K562 (cell line): Measurements from ENCODE around the gene MAP4. TPM values are rescaled to one million over a fixed set of nuclear protein-coding genes. Genes with fewer than 3 reads are reported as not detected.

ENCODE experiments used
- ATAC-seq: fragments of 200-7000 bp; cut with Tn5 transposase; 3 replicates; pipeline ENCODE4 v1.9.1; 2020; ENCODE audit warnings: moderate library complexity
- BruUV-seq: library from RNA; stranded (reverse); fragments of 400-500 nt; replicated peaks from 2 replicates; lab custom pipeline; 2021; lab: Mats Ljungman, UMichigan
- CTCF ChIA-PET: fragments of 300-600 bp; formaldehyde crosslinking; extraction: SDS; loops from one replicate; lab custom pipeline; 2021; ENCODE audit warnings: low intra/inter-chr PET ratio; lab: Yijun Ruan, JAX
- POLR2A ChIA-PET: fragments of 300-600, 350-650 bp; sonication (Branson Sonifier 250); formaldehyde crosslinking; extraction: SDS; loops from one replicate; lab custom pipeline; 2021; ENCODE audit warnings: antibody characterized with exemption, inconsistent platforms; lab: Yijun Ruan, JAX
- DNase-seq, 4 experiments: peaks; one replicate each; pipeline versions ENCODE4 v3.0.0 to v3.0.0-alpha.2; 2011 to 2018; ENCODE audit warnings: low spot score in 3 of 4, mixed read lengths in 3 of 4; ENCODE audit errors: extremely low read depth in 1 of 4
- FAIRE-seq: peaks from 2 replicates; lab custom pipeline; 2011; peaks lifted over from hg19 to GRCh38; lab: Jason Lieb, UNC
- H2AFZ ChIP-seq: 2 replicates; pipeline ENCODE4 v1.6.0; 2011; ENCODE audit warnings: low read depth, low read length, control low read depth, inconsistent platforms
- H3K27ac ChIP-seq: fragments of 200-600 bp; 3 replicates; pipeline ENCODE4 v1.8.0; 2011; ENCODE audit warnings: low read depth, mild to moderate bottlenecking, control low read depth, inconsistent platforms, low read length, moderate library complexity, mixed read lengths; ENCODE audit errors: extremely low read depth
- H3K27me3 ChIP-seq, 2 experiments: fragments of 300-600 bp in 1 of 2; 2 replicates in 1 of 2; 3 replicates in 1 of 2; pipeline versions ENCODE4 v1.6.0 to v1.8.0; 2011; ENCODE audit warnings: inconsistent platforms in 2 of 2, low read length in 2 of 2, mild to moderate bottlenecking in 1 of 2, mixed read lengths in 1 of 2, moderate library complexity in 1 of 2; ENCODE audit not compliant: control insufficient read depth in 2 of 2, insufficient read depth in 2 of 2
- H3K36me3 ChIP-seq: fragments of 300-600 bp; 3 replicates; pipeline ENCODE4 v1.8.0; 2011; ENCODE audit warnings: mild to moderate bottlenecking, low read length, inconsistent platforms; ENCODE audit not compliant: control insufficient read depth, insufficient read depth
- H3K4me1 ChIP-seq, 2 experiments: fragments of 200-600 bp in 1 of 2; replicated peaks in 1 of 2; 2 replicates in 1 of 2; 3 replicates in 1 of 2; pipeline versions ENCODE4 v1.5.1 to v1.8.0; 2011; ENCODE audit warnings: inconsistent platforms in 2 of 2, low read length in 2 of 2, mild to moderate bottlenecking in 1 of 2, mixed read lengths in 1 of 2, moderate library complexity in 1 of 2; ENCODE audit not compliant: control insufficient read depth in 2 of 2, insufficient read depth in 2 of 2
- H3K4me2 ChIP-seq: 2 replicates; pipeline ENCODE4 v1.6.1; 2011; ENCODE audit warnings: low read length, control low read depth, inconsistent platforms, mixed read lengths; ENCODE audit not compliant: insufficient read depth
- H3K4me3 ChIP-seq: fragments of 200-600 bp; sonication (generic), shearing (Covaris generic); 2 replicates; pipeline ENCODE4 v1.5.1; 2016; ENCODE audit warnings: control low read depth, inconsistent platforms
- H3K79me2 ChIP-seq: fragments of 200-600 bp; 3 replicates; pipeline ENCODE4 v1.8.0; 2011; ENCODE audit warnings: low read length, inconsistent platforms; ENCODE audit not compliant: control insufficient read depth, insufficient read depth
- H3K9ac ChIP-seq, 2 experiments: 2 replicates each; pipeline versions ENCODE4 v1.6.0 to v1.6.1; 2011; ENCODE audit warnings: low read depth in 2 of 2, low read length in 2 of 2, control low read depth in 1 of 2, inconsistent platforms in 1 of 2, mild to moderate bottlenecking in 1 of 2, mixed read lengths in 1 of 2; ENCODE audit not compliant: insufficient read depth in 1 of 2
- H3K9me1 ChIP-seq: one replicate; pipeline ENCODE4 v1.6.0; 2011; ENCODE audit warnings: inconsistent platforms, mild to moderate bottlenecking, low read length, moderate library complexity; ENCODE audit not compliant: control insufficient read depth, insufficient read depth
- H3K9me3 ChIP-seq: replicated peaks from 2 replicates; pipeline ENCODE4 v1.5.1; 2011; ENCODE audit warnings: low read depth, low read length, inconsistent platforms; ENCODE audit not compliant: control insufficient read depth, insufficient read depth
- H4K20me1 ChIP-seq: replicated peaks from 2 replicates; pipeline ENCODE4 v1.6.1; 2011; ENCODE audit warnings: low read length, inconsistent platforms, mixed read lengths; ENCODE audit not compliant: control insufficient read depth, insufficient read depth
- POLR2G ChIP-seq: fragments of 200-400 bp; formaldehyde crosslinking; IDR thresholded peaks from 2 replicates; pipeline ENCODE4 v1.6.1; 2017; ENCODE audit warnings: low read depth, mild to moderate bottlenecking, antibody characterized with exemption, low read length, moderate library complexity
- PTRF ChIP-seq: fragments of 450-650 bp; IDR thresholded peaks from 2 replicates; pipeline ENCODE4 v1.6.1; 2016; ENCODE audit warnings: mild to moderate bottlenecking, missing genetic modification characterization, missing compliant biosample characterization
- U2AF1 ChIP-seq: fragments of 200-400 bp; formaldehyde crosslinking; optimal IDR thresholded peaks from 2 replicates; pipeline ENCODE3; 2017; ENCODE audit warnings: mild to moderate bottlenecking, low read depth, low read length, moderate library complexity
- WGBS: fragments of 100-300 bp; shearing (Covaris generic); methylation state at CpG from one replicate; pipeline ENCODE4 v1.1.6; 2016; ENCODE audit warnings: low coverage, mixed read lengths; ENCODE audit not compliant: insufficient coverage; ENCODE audit errors: missing lambda C conversion rate; 5-methylcytosine and 5-hydroxymethylcytosine counted together
- in situ Hi-C: fragments of 300-500 bp; cut with MboI; formaldehyde crosslinking; loops from 4 replicates; pipeline ENCODE4 v1.15.0; 2018; ENCODE audit warnings: inconsistent platforms, mixed read lengths
- intact Hi-C: fragments of 100-400 bp; cut with micrococcal nuclease; formaldehyde crosslinking; loops from 2 replicates; pipeline ENCODE4 v1.14.2; 2022
- polyA plus RNA-seq, 8 experiments: library from polyadenylated mRNA; depleted of rRNA in 4 of 8; stranded (reverse) in 5 of 8; unstranded in 3 of 8; fragments of >200 nt; fragmentation: Nextera tagmentation in 2 of 8; fragmentation: Illumina TruSeq in 1 of 8; extraction: Ambion mirVana in 2 of 8; extraction: Trizol in 1 of 8; gene quantifications; 2 replicates each; pipeline versions ENCODE4 v1.2.1 to v1.2.3, GENCODE V29; 2011 to 2014; ENCODE audit warnings: inconsistent platforms in 1 of 8, missing spikeins in 1 of 8
- total RNA-seq, 7 experiments: library from RNA; depleted of rRNA in 6 of 7; stranded (reverse); fragments of >200 nt in 6 of 7; fragmentation: Illumina TruSeq in 2 of 7; extraction: Trizol in 2 of 7; gene quantifications; 2 replicates each; pipeline versions ENCODE4 v1.2.1 to v1.2.3, GENCODE V29; 2011 to 2021; ENCODE audit warnings: low replicate concordance in 1 of 7
- TF ChIP-seq, protein P1 (sequence below), 3 experiments: IDR thresholded peaks in 2 of 3; conservative IDR thresholded peaks in 1 of 3; 2 replicates each; pipeline ENCODE4 v1.5.1; 2011 to 2012; ENCODE audit warnings: low read length in 3 of 3, mild to moderate bottlenecking in 3 of 3, control low read depth in 2 of 3, improper control_type of control experiment in 1 of 3, inconsistent platforms in 1 of 3, low read depth in 1 of 3, mixed read lengths in 1 of 3, moderate library complexity in 1 of 3; ENCODE audit not compliant: insufficient read depth in 2 of 3
- TF ChIP-seq, protein P2 (sequence below): fragments of 200-800 bp; sonication (Bioruptor generic); IDR thresholded peaks from 2 replicates; pipeline ENCODE4 v1.6.1; 2016; ENCODE audit warnings: missing genetic modification characterization, missing compliant biosample characterization
- TF ChIP-seq, protein P3 (sequence below): sonication (generic); formaldehyde crosslinking; IDR thresholded peaks from 2 replicates; pipeline ENCODE4 v1.8.0; 2022; ENCODE audit warnings: missing genetic modification reagents, mild to moderate bottlenecking, moderate library complexity, borderline replicate concordance

Gene MAP4
- total and polyA plus RNA-seq, 9 of the 15 experiments (the other 6 are each of a cell fraction or from before 2014, with no cell fraction given), result 13.3 to 141 (median 36.8) TPM

DNA sequence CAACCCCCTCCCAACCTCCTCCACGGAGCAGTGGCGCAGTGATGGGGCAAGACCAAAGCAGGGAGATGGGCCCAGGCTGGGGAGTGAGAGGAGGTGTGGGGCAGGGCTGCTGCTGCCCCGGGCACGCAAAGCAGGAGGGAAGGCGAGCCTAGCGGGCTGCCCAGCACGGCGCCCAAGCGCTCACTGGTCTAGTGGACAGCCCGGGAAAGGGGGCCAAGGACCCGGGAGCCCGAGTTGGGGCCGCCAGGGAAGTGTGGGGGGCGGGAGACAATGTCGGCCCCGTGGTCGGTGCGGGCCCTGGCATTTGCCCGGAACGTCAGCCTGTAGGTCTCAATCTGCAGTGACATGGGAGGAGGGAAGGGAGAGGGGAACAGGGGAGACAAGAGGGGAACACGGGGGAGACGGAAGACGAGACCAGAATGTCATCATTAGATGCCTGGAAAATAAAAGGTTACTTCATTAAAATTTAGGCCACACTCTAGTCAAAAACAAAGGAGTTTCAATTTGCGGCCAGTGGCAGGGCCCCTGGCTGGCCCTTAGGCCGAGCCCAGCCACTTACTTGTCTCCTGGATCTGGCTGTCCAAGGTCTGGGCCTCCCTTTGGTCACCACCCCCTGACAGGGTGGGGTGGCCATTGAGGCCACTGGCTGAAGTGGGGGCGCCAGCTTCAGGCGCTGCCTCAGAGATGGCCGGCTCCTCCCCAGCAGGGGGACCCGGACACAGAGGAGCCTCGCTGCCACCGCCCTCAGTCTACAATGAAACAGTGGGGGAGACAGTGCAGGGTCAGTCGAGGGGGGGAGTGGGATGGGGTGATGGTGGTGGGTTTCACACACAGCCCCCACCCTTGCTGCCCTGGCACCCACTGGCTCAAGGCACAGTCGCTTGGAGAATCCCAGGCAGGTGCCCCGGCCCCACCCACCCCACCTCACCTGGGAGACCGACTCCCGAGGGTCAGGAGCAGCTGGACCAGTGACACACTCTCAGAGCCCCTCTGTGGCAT lies 163.3 kb downstream of the MAP4 start (continued):
- TF ChIP-seq, protein P1, sequence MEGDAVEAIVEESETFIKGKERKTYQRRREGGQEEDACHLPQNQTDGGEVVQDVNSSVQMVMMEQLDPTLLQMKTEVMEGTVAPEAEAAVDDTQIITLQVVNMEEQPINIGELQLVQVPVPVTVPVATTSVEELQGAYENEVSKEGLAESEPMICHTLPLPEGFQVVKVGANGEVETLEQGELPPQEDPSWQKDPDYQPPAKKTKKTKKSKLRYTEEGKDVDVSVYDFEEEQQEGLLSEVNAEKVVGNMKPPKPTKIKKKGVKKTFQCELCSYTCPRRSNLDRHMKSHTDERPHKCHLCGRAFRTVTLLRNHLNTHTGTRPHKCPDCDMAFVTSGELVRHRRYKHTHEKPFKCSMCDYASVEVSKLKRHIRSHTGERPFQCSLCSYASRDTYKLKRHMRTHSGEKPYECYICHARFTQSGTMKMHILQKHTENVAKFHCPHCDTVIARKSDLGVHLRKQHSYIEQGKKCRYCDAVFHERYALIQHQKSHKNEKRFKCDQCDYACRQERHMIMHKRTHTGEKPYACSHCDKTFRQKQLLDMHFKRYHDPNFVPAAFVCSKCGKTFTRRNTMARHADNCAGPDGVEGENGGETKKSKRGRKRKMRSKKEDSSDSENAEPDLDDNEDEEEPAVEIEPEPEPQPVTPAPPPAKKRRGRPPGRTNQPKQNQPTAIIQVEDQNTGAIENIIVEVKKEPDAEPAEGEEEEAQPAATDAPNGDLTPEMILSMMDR (IDR thresholded peaks at IDR 0.05 in 2 of 3, conservative IDR thresholded peaks at IDR 0.05 in 1 of 3; ENCODE audit: insufficient read depth in 2 of 3, low read depth in 1 of 3, low read length in 3 of 3), result peak in 2 of 3 experiments; percentile 29 to 66; a peak in 3 of 6 replicates
- TF ChIP-seq U2AF1 (no peak), POLR2G (peak; percentile 59; the same call in 1 of the 2 replicates)
- TF ChIP-seq, all 486 proteins: peak for 8

DNA sequence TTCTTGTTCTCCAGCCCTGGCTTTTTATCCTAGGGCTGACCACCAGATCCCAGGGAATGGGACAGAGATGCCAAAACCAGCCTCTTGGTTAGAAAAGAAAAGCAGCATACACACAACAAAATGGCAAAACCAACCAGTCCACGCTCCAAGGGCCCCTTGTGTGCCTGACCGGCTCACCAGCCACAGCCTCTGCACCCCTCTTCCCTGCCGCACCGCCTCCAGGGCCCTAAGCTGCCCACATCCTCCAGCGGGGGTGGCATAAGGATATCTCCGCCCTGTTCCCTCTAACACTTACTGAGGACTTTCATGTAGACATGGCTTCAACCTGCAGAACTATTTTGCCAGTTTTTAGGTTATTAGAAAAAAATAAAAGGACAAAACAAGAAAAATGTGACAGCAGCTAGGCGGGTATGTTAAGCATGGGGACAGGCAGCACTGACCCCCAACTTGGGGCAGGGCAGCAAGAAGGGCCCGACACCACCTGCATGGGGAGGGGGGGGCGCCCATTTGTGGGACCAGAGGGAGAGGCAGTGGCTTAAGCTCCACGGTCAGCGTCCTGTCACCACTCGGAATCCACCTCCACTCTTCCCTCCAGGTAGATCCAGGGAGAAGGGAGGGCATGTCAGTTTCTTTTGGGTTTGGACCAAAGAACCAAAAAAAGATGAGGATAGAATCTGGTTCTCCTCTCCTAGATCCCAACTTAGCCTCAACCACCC lies 164.2 kb downstream of the MAP4 start:
- Histone ChIP-seq H4K20me1 (peaks cover 17% of the 10 kb centered on the region), H3K9me3 (no peaks in the 10 kb centered on the region), H3K4me2 (no peak overlapping the region), H3K27me3 (no peaks in the 10 kb centered on the region), H3K9ac (peak overlapping the region in 1 of 2 experiments; percentile 18; a peak in 2 of 4 replicates), H3K36me3 (peaks cover 90% of the 10 kb centered on the region), H3K4me1 (peaks cover 0 to 24% of the 10 kb centered on the region in 2 experiments; a peak in 2 of 5 replicates), H3K79me2 (no peaks in the 10 kb centered on the region), H3K4me3 (no peak overlapping the region), H3K27ac (no peak overlapping the region), H3K9me1 (no peaks in the 10 kb centered on the region), H2AFZ (no peak overlapping the region)
- no peak for ATAC-seq
- ChIA-PET CTCF (interaction anchor here (0.7 kb wide), 1 partner anchor 9 kb away, joined by 3 read pairs; no protein-coding TSS in a partner anchor), POLR2A (interaction anchor here (0.7 to 1.4 kb wide), 5 partner anchors 14 to 298 kb away, joined by 3 to 5 read pairs (median 3); no protein-coding TSS in a partner anchor)
- TSS peak; percentile 74 for BruUV-seq
- in situ Hi-C loops, result no loop called here
- 86% methylated on average over 12 of the region's 12 CpGs for WGBS
- no peak for DNase-seq
- intact Hi-C loops, result loop anchor here (5.0 kb wide), 1 partner anchor 300 kb away; no protein-coding TSS in a partner anchor
- FAIRE-seq, result peak; percentile 11
- TF ChIP-seq, protein P2, sequence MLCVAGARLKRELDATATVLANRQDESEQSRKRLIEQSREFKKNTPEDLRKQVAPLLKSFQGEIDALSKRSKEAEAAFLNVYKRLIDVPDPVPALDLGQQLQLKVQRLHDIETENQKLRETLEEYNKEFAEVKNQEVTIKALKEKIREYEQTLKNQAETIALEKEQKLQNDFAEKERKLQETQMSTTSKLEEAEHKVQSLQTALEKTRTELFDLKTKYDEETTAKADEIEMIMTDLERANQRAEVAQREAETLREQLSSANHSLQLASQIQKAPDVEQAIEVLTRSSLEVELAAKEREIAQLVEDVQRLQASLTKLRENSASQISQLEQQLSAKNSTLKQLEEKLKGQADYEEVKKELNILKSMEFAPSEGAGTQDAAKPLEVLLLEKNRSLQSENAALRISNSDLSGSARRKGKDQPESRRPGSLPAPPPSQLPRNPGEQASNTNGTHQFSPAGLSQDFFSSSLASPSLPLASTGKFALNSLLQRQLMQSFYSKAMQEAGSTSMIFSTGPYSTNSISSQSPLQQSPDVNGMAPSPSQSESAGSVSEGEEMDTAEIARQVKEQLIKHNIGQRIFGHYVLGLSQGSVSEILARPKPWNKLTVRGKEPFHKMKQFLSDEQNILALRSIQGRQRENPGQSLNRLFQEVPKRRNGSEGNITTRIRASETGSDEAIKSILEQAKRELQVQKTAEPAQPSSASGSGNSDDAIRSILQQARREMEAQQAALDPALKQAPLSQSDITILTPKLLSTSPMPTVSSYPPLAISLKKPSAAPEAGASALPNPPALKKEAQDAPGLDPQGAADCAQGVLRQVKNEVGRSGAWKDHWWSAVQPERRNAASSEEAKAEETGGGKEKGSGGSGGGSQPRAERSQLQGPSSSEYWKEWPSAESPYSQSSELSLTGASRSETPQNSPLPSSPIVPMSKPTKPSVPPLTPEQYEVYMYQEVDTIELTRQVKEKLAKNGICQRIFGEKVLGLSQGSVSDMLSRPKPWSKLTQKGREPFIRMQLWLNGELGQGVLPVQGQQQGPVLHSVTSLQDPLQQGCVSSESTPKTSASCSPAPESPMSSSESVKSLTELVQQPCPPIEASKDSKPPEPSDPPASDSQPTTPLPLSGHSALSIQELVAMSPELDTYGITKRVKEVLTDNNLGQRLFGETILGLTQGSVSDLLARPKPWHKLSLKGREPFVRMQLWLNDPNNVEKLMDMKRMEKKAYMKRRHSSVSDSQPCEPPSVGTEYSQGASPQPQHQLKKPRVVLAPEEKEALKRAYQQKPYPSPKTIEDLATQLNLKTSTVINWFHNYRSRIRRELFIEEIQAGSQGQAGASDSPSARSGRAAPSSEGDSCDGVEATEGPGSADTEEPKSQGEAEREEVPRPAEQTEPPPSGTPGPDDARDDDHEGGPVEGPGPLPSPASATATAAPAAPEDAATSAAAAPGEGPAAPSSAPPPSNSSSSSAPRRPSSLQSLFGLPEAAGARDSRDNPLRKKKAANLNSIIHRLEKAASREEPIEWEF (CRISPR knock-in tag), result no peak
- TF ChIP-seq PTRF, result no peak
- TF ChIP-seq, protein P3, sequence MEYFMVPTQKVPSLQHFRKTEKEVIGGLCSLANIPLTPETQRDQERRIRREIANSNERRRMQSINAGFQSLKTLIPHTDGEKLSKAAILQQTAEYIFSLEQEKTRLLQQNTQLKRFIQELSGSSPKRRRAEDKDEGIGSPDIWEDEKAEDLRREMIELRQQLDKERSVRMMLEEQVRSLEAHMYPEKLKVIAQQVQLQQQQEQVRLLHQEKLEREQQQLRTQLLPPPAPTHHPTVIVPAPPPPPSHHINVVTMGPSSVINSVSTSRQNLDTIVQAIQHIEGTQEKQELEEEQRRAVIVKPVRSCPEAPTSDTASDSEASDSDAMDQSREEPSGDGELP (CRISPR knock-in tag), result no peak
